ENCODE measurements around the gene TRIM67. TPM values are rescaled to one million over a fixed set of nuclear protein-coding genes. Genes with fewer than 3 reads are reported as not detected.
"Not testable (repeated sequence)": the region's sequence is repeated elsewhere in the genome, so short reads cannot be mapped to it uniquely, and the experiment has no call there.

The TRIM67 gene
- total RNA-seq = 0.03 TPM

- no peak for DNase-seq (ENCODE audit: low spot score)
These were observed at the start of gene TRIM67 for GRCh38 chr1:231161667-231162296. TRIM67 (plus strand) TSS chr1:231162058; CDS start chr1:231162970, 912 bp downstream.

- no peak for DNase-seq (ENCODE audit: low spot score)
These were observed 45.1 kb upstream of the TRIM67 start for GRCh38 chr1:231116738-231117137.

- no peak for DNase-seq (ENCODE audit: low spot score)
These were observed 43.0 kb upstream of the TRIM67 start for GRCh38 chr1:231118704-231119453.

GRCh38 chr1:231121533-231121932, 40.3 kb upstream of the TRIM67 start:
- no peak for DNase-seq (ENCODE audit: low spot score)

- no peak for DNase-seq (ENCODE audit: low spot score)
These were observed 39.7 kb upstream of the TRIM67 start for GRCh38 chr1:231122143-231122542.

GRCh38 chr1:231124746-231125145, 37.1 kb upstream of the TRIM67 start:
- DNase-seq (ENCODE audit: low spot score) = no peak

- DNase-seq (ENCODE audit: low spot score) = no peak
These were observed 35.8 kb upstream of the TRIM67 start for GRCh38 chr1:231125972-231126580.

GRCh38 chr1:231127106-231127505, 34.8 kb upstream of the TRIM67 start:
- not testable (repeated sequence) for DNase-seq (ENCODE audit: low spot score)

GRCh38 chr1:231128471-231128870, 33.4 kb upstream of the TRIM67 start:
- not testable (repeated sequence) for DNase-seq (ENCODE audit: low spot score)

- no peak for DNase-seq (ENCODE audit: low spot score)
These were observed 31.3 kb upstream of the TRIM67 start for GRCh38 chr1:231130544-231130943.

GRCh38 chr1:231132591-231132990, 29.3 kb upstream of the TRIM67 start:
- not testable (repeated sequence) for DNase-seq (ENCODE audit: low spot score)

- no peak for DNase-seq (ENCODE audit: low spot score)
These were observed 27.2 kb upstream of the TRIM67 start for GRCh38 chr1:231134624-231135023.

- DNase-seq (ENCODE audit: low spot score) = no peak
These were observed 23.6 kb upstream of the TRIM67 start for GRCh38 chr1:231138236-231138635.

GRCh38 chr1:231139125-231139649, 22.7 kb upstream of the TRIM67 start:
- no peak for DNase-seq (ENCODE audit: low spot score)

- no peak for DNase-seq (ENCODE audit: low spot score)
These were observed 21.9 kb upstream of the TRIM67 start for GRCh38 chr1:231139659-231140654.

- no peak for DNase-seq (ENCODE audit: low spot score)
These were observed 17.3 kb upstream of the TRIM67 start for GRCh38 chr1:231144416-231145193.

- no peak for DNase-seq (ENCODE audit: low spot score)
These were observed 14.0 kb upstream of the TRIM67 start for GRCh38 chr1:231147896-231148295.

- DNase-seq (ENCODE audit: low spot score) = no peak
These were observed 10.0 kb upstream of the TRIM67 start for GRCh38 chr1:231151811-231152210.

GRCh38 chr1:231153726-231154125, 8.1 kb upstream of the TRIM67 start:
- no peak for DNase-seq (ENCODE audit: low spot score)

- no peak for DNase-seq (ENCODE audit: low spot score)
These were observed 6.0 kb upstream of the TRIM67 start for GRCh38 chr1:231155808-231156207.

- no peak for DNase-seq (ENCODE audit: low spot score)
These were observed 4.5 kb upstream of the TRIM67 start for GRCh38 chr1:231157311-231157710.
